Duodenal mucosa (tissue), 2 donors: ENCODE data around the gene CIB1.
"Not testable (repeated sequence)": the region's sequence is repeated elsewhere in the genome, so short reads cannot be mapped to it uniquely, and the experiment has no call there.

Experiments
- H3K27ac ChIP-seq: one replicate; pipeline ENCODE4 v1.7.0; 2013; ENCODE audit warnings: low read depth, low read length
- H3K27me3 ChIP-seq, 2 donors: one replicate each; pipeline ENCODE4 v1.7.0; 2013; ENCODE audit warnings: low read length in 2 of 2, control low read depth in 1 of 2; ENCODE audit not compliant: insufficient read depth in 2 of 2, control insufficient read depth in 1 of 2
- H3K36me3 ChIP-seq, 2 donors: one replicate each; pipeline ENCODE4 v1.7.0; 2013; ENCODE audit warnings: low read length in 2 of 2, control low read depth in 1 of 2; ENCODE audit not compliant: insufficient read depth in 2 of 2, control insufficient read depth in 1 of 2
- H3K4me1 ChIP-seq, 2 donors: one replicate each; pipeline ENCODE4 v1.7.0; 2013; ENCODE audit warnings: low read length in 2 of 2, control low read depth in 1 of 2; ENCODE audit not compliant: insufficient read depth in 2 of 2, control insufficient read depth in 1 of 2
- H3K4me3 ChIP-seq, 2 donors: one replicate each; pipeline ENCODE4 v1.7.0; 2013; ENCODE audit warnings: low read length in 2 of 2, low read depth in 1 of 2
- H3K9ac ChIP-seq, 2 donors: one replicate each; pipeline ENCODE4 v1.7.0; 2013; ENCODE audit warnings: low read length in 2 of 2, low read depth in 1 of 2
- H3K9me3 ChIP-seq, 2 donors: one replicate each; pipeline ENCODE4 v1.7.0; 2013; ENCODE audit warnings: low read length in 2 of 2, control low read depth in 1 of 2; ENCODE audit not compliant: control insufficient read depth in 1 of 2

Gene CIB1

DNA sequence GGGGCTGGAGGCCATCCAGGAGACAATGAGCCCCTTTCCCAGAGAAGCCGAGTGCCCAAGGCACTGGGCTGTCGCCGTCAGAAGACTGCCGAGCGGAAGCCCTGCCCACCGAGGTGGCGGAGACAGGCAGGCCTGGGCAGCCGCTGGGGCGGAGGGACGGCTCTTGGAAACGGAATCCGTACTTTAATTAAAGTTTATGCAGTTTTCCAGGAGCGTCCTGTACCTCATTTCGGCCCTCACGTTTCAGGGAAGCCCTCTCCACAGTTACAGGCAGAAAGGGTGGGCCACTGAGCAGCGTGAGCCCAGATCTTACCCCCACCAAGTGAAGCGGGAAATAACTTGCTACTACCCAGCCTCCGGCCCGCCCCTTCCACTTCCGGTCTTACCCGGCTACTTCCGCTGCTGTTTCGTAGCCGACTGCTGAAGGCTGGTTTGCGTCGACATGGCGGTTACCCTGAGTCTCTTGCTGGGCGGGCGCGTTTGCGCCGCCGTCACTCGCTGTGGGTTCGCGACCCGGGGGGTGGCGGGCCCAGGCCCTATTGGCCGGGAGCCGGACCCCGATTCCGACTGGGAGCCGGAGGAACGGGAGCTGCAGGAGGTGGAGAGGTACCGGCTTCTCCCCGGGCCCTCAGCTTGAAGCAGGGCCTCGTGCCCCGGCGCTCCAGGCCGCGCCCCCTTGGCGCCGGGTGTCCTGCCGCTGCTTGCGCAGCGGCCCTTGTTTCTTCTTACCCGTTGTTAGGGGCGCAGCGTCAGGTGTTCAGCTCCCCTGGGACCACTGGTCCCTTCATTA is 31.7 kb upstream of the CIB1 start, which contains the start of gene NGRN:
Gene NGRN (plus strand): TSS at position 402 of the 790 bp plus-strand sequence. CDS start 41 bp downstream, at position 443.
- peaks cover 0 to 10% of the 10 kb centered on the region in 2 donors for H3K36me3 ChIP-seq
- H3K4me1 ChIP-seq, result peaks cover 44 to 52% of the 10 kb centered on the region in 2 donors
- H3K27ac ChIP-seq, result peak within 1 kb of the TSS; percentile 95
- H3K4me3 ChIP-seq, result peak within 1 kb of the TSS; percentile 95
- H3K9me3 ChIP-seq, result no peaks in the 10 kb centered on the region
- peak within 1 kb of the TSS; percentile 93 to 97 for H3K9ac ChIP-seq
- no peaks in the 10 kb centered on the region for H3K27me3 ChIP-seq

DNA sequence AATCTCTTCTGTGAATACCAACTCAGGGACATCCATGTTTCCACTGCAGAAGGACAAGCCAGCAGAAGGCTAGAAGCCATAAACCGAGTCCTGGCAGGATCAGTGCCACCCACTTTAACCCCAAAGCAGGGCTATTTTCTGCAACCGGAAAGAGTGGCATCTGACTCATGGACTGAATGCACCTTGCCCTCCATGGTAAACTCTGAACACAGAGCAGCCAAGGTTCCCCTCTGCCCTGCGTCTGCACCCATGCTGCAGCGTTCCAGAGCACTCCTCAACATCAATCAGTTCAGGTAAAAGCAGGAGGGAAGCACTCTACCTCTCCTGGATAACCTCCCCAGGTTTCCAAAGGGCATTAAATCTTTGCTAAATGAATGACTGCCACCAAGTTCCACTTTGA is 30.9 kb upstream of the CIB1 start:
- no peaks in the 10 kb centered on the region for H3K9me3 ChIP-seq
- peaks cover 0 to 3% of the 10 kb centered on the region in 2 donors for H3K36me3 ChIP-seq
- peak overlapping the region; percentile 95 for H3K4me3 ChIP-seq
- no peaks in the 10 kb centered on the region for H3K27me3 ChIP-seq
- peak overlapping the region; percentile 93 to 97 for H3K9ac ChIP-seq
- H3K27ac ChIP-seq, result peak overlapping the region; percentile 95
- H3K4me1 ChIP-seq, result peaks cover 44 to 49% of the 10 kb centered on the region in 2 donors

DNA sequence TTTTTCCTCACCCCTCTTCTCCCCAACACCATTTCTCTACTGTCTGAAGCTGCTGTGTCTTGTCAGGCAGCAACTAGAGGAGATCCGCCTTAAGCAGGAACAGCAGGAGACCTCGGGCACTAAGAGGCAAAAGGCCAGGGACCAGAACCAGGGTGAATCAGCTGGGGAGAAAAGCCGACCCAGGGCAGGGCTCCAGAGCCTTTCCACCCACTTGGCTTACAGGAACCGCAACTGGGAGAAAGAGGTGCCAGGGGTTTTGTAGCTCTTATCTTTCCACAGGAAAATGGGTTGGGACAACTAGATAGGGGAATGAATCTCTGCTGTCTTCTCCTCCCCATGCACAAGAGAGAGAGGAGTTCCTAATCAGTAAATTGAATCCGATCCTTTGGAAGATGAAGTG is 28.7 kb upstream of the CIB1 start:
- no peaks in the 10 kb centered on the region for H3K9me3 ChIP-seq
- H3K27me3 ChIP-seq, result no peaks in the 10 kb centered on the region
- H3K4me3 ChIP-seq, result no peak overlapping the region
- H3K27ac ChIP-seq, result no peak overlapping the region
- H3K4me1 ChIP-seq, result peaks cover 34 to 37% of the 10 kb centered on the region in 2 donors
- no peaks in the 10 kb centered on the region for H3K36me3 ChIP-seq
- no peak overlapping the region for H3K9ac ChIP-seq

DNA sequence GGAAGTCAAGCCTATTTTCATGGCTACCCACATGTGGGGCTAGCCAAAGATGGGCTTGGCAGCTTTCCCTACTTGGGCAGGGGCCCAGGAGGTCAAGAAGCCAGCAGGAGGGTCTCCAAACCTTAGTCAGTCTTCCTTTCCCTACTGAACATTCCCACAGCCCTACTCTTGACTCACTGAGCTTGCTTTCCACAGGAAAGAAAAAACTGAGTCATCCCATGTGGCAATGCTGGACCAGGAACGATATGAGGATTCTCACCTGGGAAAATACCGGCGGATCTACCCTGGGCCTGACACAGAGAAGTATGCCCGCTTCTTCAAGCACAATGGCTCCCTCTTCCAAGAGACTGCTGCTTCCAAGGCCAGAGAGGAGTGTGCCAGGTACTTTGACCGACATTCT is 28.1 kb upstream of the CIB1 start:
- peaks cover 27 to 31% of the 10 kb centered on the region in 2 donors for H3K4me1 ChIP-seq
- H3K4me3 ChIP-seq, result no peak overlapping the region
- no peak overlapping the region for H3K27ac ChIP-seq
- no peaks in the 10 kb centered on the region for H3K27me3 ChIP-seq
- no peaks in the 10 kb centered on the region for H3K9me3 ChIP-seq
- no peaks in the 10 kb centered on the region for H3K36me3 ChIP-seq
- H3K9ac ChIP-seq, result no peak overlapping the region

DNA sequence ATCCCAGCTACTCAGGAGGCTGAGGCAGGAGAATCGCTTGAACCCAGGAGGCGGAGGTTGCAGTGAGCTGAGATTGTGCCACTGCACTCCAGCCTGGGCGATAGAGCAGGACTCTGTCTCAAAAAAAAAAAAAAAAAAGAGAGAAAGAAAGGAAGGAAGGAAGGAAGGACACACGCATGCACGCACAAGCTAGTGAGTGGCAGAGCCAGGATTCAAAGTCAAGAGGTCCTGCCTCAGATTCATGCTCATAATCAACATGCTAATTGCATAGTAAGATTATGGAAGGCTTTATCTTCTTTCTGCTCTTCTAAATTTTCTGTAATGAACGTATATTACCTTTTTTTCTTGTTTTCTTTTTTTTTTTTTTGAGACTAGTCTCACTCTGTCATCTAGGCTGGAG is 27.0 kb upstream of the CIB1 start:
- H3K36me3 ChIP-seq, H3K27ac ChIP-seq, H3K9me3 ChIP-seq, H3K4me3 ChIP-seq, H3K9ac ChIP-seq, H3K27me3 ChIP-seq: not testable (repeated sequence)
- H3K4me1 ChIP-seq, result peaks cover 23 to 27% of the 10 kb centered on the region in 2 donors

DNA sequence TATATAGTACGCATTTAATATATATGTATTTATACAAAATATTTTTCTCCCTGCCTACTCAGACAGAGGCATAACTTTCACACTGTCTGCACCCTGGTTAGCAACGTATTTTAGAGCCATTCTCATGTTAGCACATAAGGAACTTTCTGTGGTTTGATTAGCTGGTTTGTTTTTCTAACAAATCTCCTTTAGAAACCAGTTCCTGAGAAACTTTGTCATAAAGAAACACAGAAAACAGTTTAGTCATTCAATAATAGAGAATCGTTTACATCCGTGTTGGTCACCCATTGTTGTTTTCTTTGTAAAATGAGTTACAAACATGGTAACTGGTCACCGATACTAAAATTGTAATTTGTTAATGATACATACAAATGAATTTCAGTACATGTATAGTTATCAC is 25.8 kb upstream of the CIB1 start:
- Histone ChIP-seq H3K9me3 (no peaks in the 10 kb centered on the region), H3K27ac (no peak overlapping the region), H3K4me1 (peaks cover 17% of the 10 kb centered on the region in 2 donors), H3K27me3 (no peaks in the 10 kb centered on the region), H3K4me3 (no peak overlapping the region), H3K36me3 (no peaks in the 10 kb centered on the region), H3K9ac (no peak overlapping the region)

DNA sequence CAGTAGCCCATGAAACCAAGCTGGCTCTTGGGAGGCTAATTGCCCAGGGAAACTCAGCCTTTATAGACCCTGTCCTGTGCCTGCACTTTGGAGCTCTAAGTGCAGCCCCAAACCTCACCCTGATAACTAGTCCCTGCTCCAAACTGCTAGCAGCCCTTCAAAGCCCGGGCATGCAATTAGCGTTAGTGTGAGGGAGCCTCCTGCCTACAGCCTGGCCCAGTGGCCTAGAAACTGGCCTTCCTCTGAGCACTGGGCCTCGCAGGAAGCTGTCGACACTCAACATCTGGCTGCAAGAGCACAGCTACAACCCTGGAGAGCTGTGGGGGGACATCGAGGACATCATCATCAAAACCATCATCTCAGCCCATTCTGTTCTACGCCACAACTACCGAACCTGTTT is 24.0 kb upstream of the CIB1 start:
- Histone ChIP-seq H3K36me3 (no peaks in the 10 kb centered on the region), H3K9ac (no peak overlapping the region)

DNA sequence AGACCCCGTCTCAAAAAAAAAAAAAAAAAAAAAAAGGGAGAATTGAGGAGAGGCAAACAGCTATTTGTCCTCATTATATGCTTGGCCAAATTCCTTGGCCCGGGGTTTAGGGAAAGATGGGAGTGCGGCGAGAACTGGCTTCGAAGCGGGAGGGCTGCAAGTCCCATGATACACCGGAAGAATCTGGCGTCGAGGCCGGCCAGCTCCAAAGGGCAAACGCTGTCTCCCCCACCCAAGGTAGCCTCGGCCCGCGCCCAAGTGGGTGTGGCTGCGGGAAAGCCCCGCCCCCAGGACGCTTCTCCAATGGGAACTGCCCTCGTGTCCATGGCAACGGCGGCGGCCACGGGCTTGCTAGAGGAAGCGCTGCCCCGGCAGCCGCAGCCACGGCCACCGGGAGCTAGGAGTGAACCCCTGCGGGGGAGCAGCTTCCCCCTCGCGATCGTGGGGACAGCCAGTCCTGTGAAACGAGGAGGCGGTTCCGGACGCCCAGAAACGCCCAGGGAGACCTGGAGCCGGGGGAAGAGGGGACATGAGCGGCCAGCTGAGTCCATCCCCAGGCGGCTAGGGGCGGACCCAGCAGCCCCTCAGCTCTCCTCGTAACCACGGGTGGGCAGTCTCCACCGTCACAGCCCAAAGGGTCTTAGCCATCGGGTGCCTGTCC is 15.6 kb upstream of the CIB1 start, which contains the start of gene TTLL13:
Gene TTLL13 (plus strand): TSS at position 354 of the 661 bp plus-strand sequence. CDS start 1,075 bp downstream, outside the sequence.
- Histone ChIP-seq H3K9me3 (no peaks in the 10 kb centered on the region), H3K27me3 (no peaks in the 10 kb centered on the region), H3K4me1 (peaks cover 6 to 11% of the 10 kb centered on the region in 2 donors), H3K4me3 (peak within 1 kb of the TSS; percentile 76 to 80), H3K9ac (peak within 1 kb of the TSS; percentile 18 to 30), H3K36me3 (no peaks in the 10 kb centered on the region), H3K27ac (no peak within 1 kb of the TSS)

More for the DNA sequence above, 24.0 kb upstream of the CIB1 start:
- Histone ChIP-seq H3K27ac (no peak overlapping the region), H3K9me3 (no peaks in the 10 kb centered on the region), H3K4me1 (peaks cover 9 to 12% of the 10 kb centered on the region in 2 donors), H3K4me3 (no peak overlapping the region), H3K27me3 (no peaks in the 10 kb centered on the region)

DNA sequence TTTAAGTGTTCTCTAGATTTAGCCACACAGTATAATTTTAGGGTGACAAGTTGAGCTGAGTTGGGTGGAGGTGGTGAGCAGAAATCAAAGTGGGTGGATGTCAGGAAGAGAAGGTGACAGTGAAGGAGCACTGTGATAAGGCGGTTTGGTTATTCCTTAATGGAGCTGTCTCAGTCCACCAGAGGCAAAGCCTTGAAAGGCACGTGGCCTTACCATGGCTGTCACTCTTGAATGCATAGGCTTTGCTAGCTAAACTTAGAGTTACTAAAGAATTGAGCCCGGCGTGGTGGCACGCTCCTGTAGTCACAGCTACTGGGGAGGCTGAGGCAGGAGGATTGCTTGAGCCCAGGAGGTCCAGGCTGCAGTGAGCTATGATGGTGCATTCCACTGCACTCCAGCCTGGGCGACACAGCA is 15.1 kb upstream of the CIB1 start:
- H3K4me1 ChIP-seq, result peaks cover 6 to 11% of the 10 kb centered on the region in 2 donors
- H3K27ac ChIP-seq, result no peak overlapping the region
- no peaks in the 10 kb centered on the region for H3K27me3 ChIP-seq
- H3K4me3 ChIP-seq, result peak overlapping the region; percentile 76 to 80
- H3K36me3 ChIP-seq, result no peaks in the 10 kb centered on the region
- H3K9ac ChIP-seq, result peak overlapping the region in 1 of 2 donors; percentile 30
- H3K9me3 ChIP-seq, result no peaks in the 10 kb centered on the region

DNA sequence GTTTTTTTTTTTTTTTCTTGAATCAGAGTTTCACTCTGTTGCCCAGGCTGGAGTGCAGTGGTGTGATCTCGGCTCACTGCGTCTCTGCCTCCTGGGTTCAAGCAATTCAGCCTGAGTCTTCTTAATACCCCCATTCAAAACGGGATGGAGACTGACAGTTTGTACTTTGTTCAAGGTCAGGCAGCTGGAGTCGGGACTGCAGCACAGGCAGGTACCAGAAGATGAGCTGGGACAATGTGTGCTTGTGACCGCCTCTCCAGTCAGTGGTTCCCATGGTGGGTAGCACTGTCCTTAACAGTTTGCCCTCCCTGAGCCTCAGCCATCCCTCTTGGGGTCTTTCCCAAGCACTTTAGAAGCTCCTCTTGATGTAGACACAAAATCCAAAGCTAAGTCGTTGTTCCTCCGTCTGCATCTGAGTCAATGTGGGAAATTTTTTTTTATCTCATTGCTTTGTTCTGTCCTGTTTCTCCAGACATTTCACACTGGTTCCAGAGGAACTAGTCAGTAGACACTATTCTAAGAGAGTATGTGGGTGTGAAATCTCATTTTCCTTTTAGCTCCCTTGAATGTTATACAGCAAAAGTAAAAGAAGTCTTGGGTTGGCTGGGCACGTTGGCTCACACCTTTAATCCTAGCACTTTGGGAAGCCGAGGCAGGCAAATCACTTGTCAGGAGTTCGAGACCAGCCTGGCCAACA is 10.3 kb upstream of the CIB1 start:
- Histone ChIP-seq H3K9ac (no peak overlapping the region), H3K36me3 (peaks cover 5 to 13% of the 10 kb centered on the region in 2 donors), H3K27me3 (no peaks in the 10 kb centered on the region), H3K27ac (no peak overlapping the region), H3K4me1 (peaks cover 0 to 5% of the 10 kb centered on the region in 2 donors), H3K9me3 (no peaks in the 10 kb centered on the region), H3K4me3 (no peak overlapping the region)
